IPS-18c (cell line): Measurements from ENCODE around the gene CLCN7.

ENCODE experiments used
- H3K4me3 ChIP-seq: 2 replicates; pipeline ENCODE4 v1.7.0; 2013; ENCODE audit warnings: low read depth, mild to moderate bottlenecking, low read length, moderate library complexity; ENCODE audit not compliant: insufficient read depth
- H3K9me3 ChIP-seq: one replicate; pipeline ENCODE4 v1.6.1; 2013; ENCODE audit warnings: mild to moderate bottlenecking, low read length, moderate library complexity; ENCODE audit not compliant: control insufficient read depth, insufficient read depth

CLCN7 gene

GRCh38 chr16:1474796-1475551 is at the start of gene CLCN7:
Gene CLCN7, minus strand, starts transcription at chr16:1475028. Its CDS starts 54 bp downstream, at chr16:1474974.
- Histone ChIP-seq H3K4me3 (peak within 1 kb of the TSS; percentile 77), H3K9me3 (no peaks in the 10 kb centered on the region)

GRCh38 chr16:1524366-1524765 is 49.5 kb upstream of the CLCN7 start:
- Histone ChIP-seq H3K4me3 (no peak overlapping the region), H3K9me3 (no peaks in the 10 kb centered on the region)

GRCh38 chr16:1523581-1524245 is 48.9 kb upstream of the CLCN7 start:
- Histone ChIP-seq H3K4me3 (no peak overlapping the region), H3K9me3 (no peaks in the 10 kb centered on the region)

- no peaks in the 10 kb centered on the region for H3K9me3 ChIP-seq
- H3K4me3 ChIP-seq = no peak overlapping the region
Observed at GRCh38 chr16:1520461-1520860, 45.6 kb upstream of the CLCN7 start.

- no peak overlapping the region for H3K4me3 ChIP-seq
- H3K9me3 ChIP-seq = no peaks in the 10 kb centered on the region
Observed at GRCh38 chr16:1519831-1520230, 45.0 kb upstream of the CLCN7 start.

- Histone ChIP-seq H3K4me3 (no peak overlapping the region), H3K9me3 (no peaks in the 10 kb centered on the region)
Observed at GRCh38 chr16:1518626-1519135, 43.9 kb upstream of the CLCN7 start.

GRCh38 chr16:1514507-1514906 is 39.7 kb upstream of the CLCN7 start:
- Histone ChIP-seq H3K9me3 (no peaks in the 10 kb centered on the region), H3K4me3 (no peak overlapping the region)

- no peak overlapping the region for H3K4me3 ChIP-seq
Observed at GRCh38 chr16:1512774-1513173, 37.9 kb upstream of the CLCN7 start.

GRCh38 chr16:1511662-1512569 is 37.1 kb upstream of the CLCN7 start:
- H3K4me3 ChIP-seq = no peak overlapping the region

More at GRCh38 chr16:1512774-1513173, 37.9 kb upstream of the CLCN7 start:
- no peaks in the 10 kb centered on the region for H3K9me3 ChIP-seq

GRCh38 chr16:1510941-1511351 is 36.1 kb upstream of the CLCN7 start:
- Histone ChIP-seq H3K4me3 (no peak overlapping the region), H3K9me3 (no peaks in the 10 kb centered on the region)

More at GRCh38 chr16:1511662-1512569, 37.1 kb upstream of the CLCN7 start:
- no peaks in the 10 kb centered on the region for H3K9me3 ChIP-seq

GRCh38 chr16:1510272-1510671 is 35.4 kb upstream of the CLCN7 start:
- no peaks in the 10 kb centered on the region for H3K9me3 ChIP-seq
- H3K4me3 ChIP-seq = no peak overlapping the region

GRCh38 chr16:1509307-1510221 is 34.7 kb upstream of the CLCN7 start:
- no peaks in the 10 kb centered on the region for H3K9me3 ChIP-seq
- H3K4me3 ChIP-seq = no peak overlapping the region

GRCh38 chr16:1508494-1509187 is 33.8 kb upstream of the CLCN7 start:
- Histone ChIP-seq H3K4me3 (no peak overlapping the region), H3K9me3 (no peaks in the 10 kb centered on the region)

GRCh38 chr16:1506494-1507213 is 31.8 kb upstream of the CLCN7 start:
- no peaks in the 10 kb centered on the region for H3K9me3 ChIP-seq
- no peak overlapping the region for H3K4me3 ChIP-seq

GRCh38 chr16:1505912-1506311 is 31.1 kb upstream of the CLCN7 start:
- Histone ChIP-seq H3K9me3 (no peaks in the 10 kb centered on the region), H3K4me3 (no peak overlapping the region)
